GM12878 (cell line): ENCODE measurements around the gene CFAP61. TPM values are rescaled to one million over a fixed set of nuclear protein-coding genes. Genes with fewer than 3 reads are reported as not detected.

Experiments
- ATAC-seq: fragments of 200-7000 bp; cut with Tn5 transposase; 3 replicates; pipeline ENCODE4 v1.9.1; 2020; ENCODE audit warnings: mild to moderate bottlenecking, moderate library complexity
- BruUV-seq: library from RNA; stranded (reverse); fragments of 400-500 nt; replicated peaks from 2 replicates; lab custom pipeline; 2021; lab: Mats Ljungman, UMichigan
- CTCF ChIA-PET: fragments of 300-600 bp; sonication (Branson Sonifier 250); formaldehyde crosslinking; extraction: SDS; loops from one replicate; lab custom pipeline; 2021; ENCODE audit warnings: inconsistent platforms; lab: Yijun Ruan, JAX
- POLR2A ChIA-PET: fragments of 350-600 bp; formaldehyde crosslinking; extraction: SDS; loops from one replicate; lab custom pipeline; 2021; ENCODE audit warnings: inconsistent platforms; lab: Charles Lee
- RAD21 ChIA-PET: fragments of 300-600 bp; sonication (Branson Sonifier 250); formaldehyde crosslinking; loops from one replicate; lab custom pipeline; 2023; ENCODE audit warnings: antibody characterized with exemption; ENCODE audit not compliant: unreplicated experiment; lab: Charles Lee
- SMC1A ChIA-PET: fragments of 300-600 bp; sonication (Branson Sonifier 250); formaldehyde crosslinking; loops from one replicate; lab custom pipeline; 2023; ENCODE audit not compliant: unreplicated experiment, uncharacterized antibody; lab: Charles Lee
- DNase-seq: peaks from one replicate; pipeline ENCODE4 v3.0.0-alpha.2; 2011; ENCODE audit warnings: low read depth, low spot score
- FAIRE-seq: peaks from 3 replicates; lab custom pipeline; 2011; peaks lifted over from hg19 to GRCh38; lab: Jason Lieb, UNC
- H2AFZ ChIP-seq: 2 replicates; pipeline ENCODE4 v1.6.0; 2011; ENCODE audit warnings: low read depth, low read length, control low read depth; ENCODE audit not compliant: control insufficient read depth
- H3K27ac ChIP-seq: 2 replicates; pipeline ENCODE4 v1.5.1; 2011; ENCODE audit warnings: control low read depth; ENCODE audit not compliant: control insufficient read depth, insufficient read depth
- H3K27me3 ChIP-seq, 2 experiments: replicated peaks in 1 of 2; 2 replicates each; pipeline versions ENCODE4 v1.6.0 to v1.6.1; 2011; ENCODE audit warnings: low read length in 1 of 2; ENCODE audit not compliant: control insufficient read depth in 2 of 2, insufficient read depth in 2 of 2
- H3K36me3 ChIP-seq, 2 experiments: 2 replicates each; pipeline ENCODE4 v1.5.1; 2011; ENCODE audit warnings: low read length in 1 of 2; ENCODE audit not compliant: control insufficient read depth in 2 of 2, insufficient read depth in 2 of 2
- H3K4me1 ChIP-seq: 2 replicates; pipeline ENCODE4 v1.6.1; 2011; ENCODE audit warnings: mild to moderate bottlenecking, low read length, moderate library complexity, mixed read lengths; ENCODE audit not compliant: control insufficient read depth, insufficient read depth
- H3K4me2 ChIP-seq: 2 replicates; pipeline ENCODE4 v1.6.0; 2011; ENCODE audit warnings: control low read depth; ENCODE audit not compliant: control insufficient read depth, insufficient read depth
- H3K4me3 ChIP-seq: fragments of 200-600 bp; sonication (generic); 2 replicates; pipeline ENCODE4 v1.5.1; 2016
- H3K79me2 ChIP-seq: 2 replicates; pipeline ENCODE4 v1.6.0; 2011; ENCODE audit warnings: low read length; ENCODE audit not compliant: control insufficient read depth, insufficient read depth
- H3K9ac ChIP-seq: 2 replicates; pipeline ENCODE4 v1.8.0; 2011; ENCODE audit warnings: low read length, control low read depth, mixed read lengths; ENCODE audit not compliant: control insufficient read depth, insufficient read depth
- H3K9me3 ChIP-seq: replicated peaks from 3 replicates; pipeline ENCODE4 v1.5.1; 2011; ENCODE audit warnings: mild to moderate bottlenecking, low read length; ENCODE audit not compliant: control insufficient read depth, insufficient read depth
- H4K20me1 ChIP-seq: 2 replicates; pipeline ENCODE4 v1.6.0; 2011; ENCODE audit not compliant: control insufficient read depth, insufficient read depth
- BCL11A ChIP-seq: IDR thresholded peaks from 2 replicates; pipeline ENCODE4 v1.6.1; 2011; ENCODE audit warnings: low read depth, low read length
- EZH2 ChIP-seq: IDR thresholded peaks from 2 replicates; pipeline ENCODE4 v1.6.1; 2012; ENCODE audit warnings: low read depth, mild to moderate bottlenecking, control low read depth, inconsistent platforms, low read length, borderline replicate concordance; ENCODE audit not compliant: control insufficient read depth
- HCFC1 ChIP-seq: fragments of 150-350 bp; IDR thresholded peaks from 2 replicates; pipeline ENCODE4 v1.6.1; 2014; ENCODE audit warnings: low read length
- SMC3 ChIP-seq: IDR thresholded peaks from 2 replicates; pipeline ENCODE4 v1.6.1; 2011; ENCODE audit warnings: low read length, improper control_type of control experiment, borderline replicate concordance
- SPI1 ChIP-seq: IDR thresholded peaks from 2 replicates; pipeline ENCODE4 v1.6.1; 2011; ENCODE audit warnings: low read depth, mild to moderate bottlenecking, low read length, moderate library complexity, borderline replicate concordance; ENCODE audit not compliant: insufficient read depth
- WGBS: methylation state at CpG from one replicate; pipeline ENCODE4 v1.1.6; 2016; ENCODE audit warnings: low lambda C conversion rate; ENCODE audit not compliant: insufficient replicate concordance, insufficient coverage; ENCODE audit errors: missing lambda C conversion rate; 5-methylcytosine and 5-hydroxymethylcytosine counted together
- in situ Hi-C: fragments of 300-500 bp; cut with MboI; formaldehyde crosslinking; loops from 9 replicates; pipeline ENCODE4 v1.14.3; 2018; ENCODE audit warnings: mixed read lengths
- intact Hi-C: fragments of 100-400 bp; cut with micrococcal nuclease; formaldehyde crosslinking; loops from one replicate; pipeline ENCODE4 v1.14.2; 2022; ENCODE audit not compliant: unreplicated experiment
- polyA plus RNA-seq, 11 experiments: library from polyadenylated mRNA; depleted of rRNA in 4 of 11; unstranded in 6 of 11; stranded (reverse) in 5 of 11; fragments of >200 nt; fragmentation: Nextera tagmentation in 4 of 11; fragmentation: Illumina TruSeq in 1 of 11; extraction: Ambion mirVana in 4 of 11; extraction: Trizol in 1 of 11; gene quantifications; 1 replicate in 1 of 11; 2 replicates in 10 of 11; pipeline versions ENCODE4 v1.2.1 to v1.2.3, GENCODE V29; 2011 to 2016; ENCODE audit warnings: inconsistent platforms in 2 of 11, missing spikeins in 2 of 11, low read depth in 1 of 11
- total RNA-seq, 4 experiments: library from RNA; depleted of rRNA in 3 of 4; stranded (reverse); fragments of >200 nt in 3 of 4; fragmentation: Illumina TruSeq in 1 of 4; extraction: Trizol in 1 of 4; gene quantifications; 2 replicates each; pipeline versions ENCODE4 v1.2.1 to v1.2.3, GENCODE V29; 2013 to 2021

CFAP61 gene
- total and polyA plus RNA-seq, 10 of the 15 experiments (the other 5 are each of a cell fraction or from before 2014, with no cell fraction given), result 0.11 to 0.41 (median 0.24) TPM; not detected in 7

DNA sequence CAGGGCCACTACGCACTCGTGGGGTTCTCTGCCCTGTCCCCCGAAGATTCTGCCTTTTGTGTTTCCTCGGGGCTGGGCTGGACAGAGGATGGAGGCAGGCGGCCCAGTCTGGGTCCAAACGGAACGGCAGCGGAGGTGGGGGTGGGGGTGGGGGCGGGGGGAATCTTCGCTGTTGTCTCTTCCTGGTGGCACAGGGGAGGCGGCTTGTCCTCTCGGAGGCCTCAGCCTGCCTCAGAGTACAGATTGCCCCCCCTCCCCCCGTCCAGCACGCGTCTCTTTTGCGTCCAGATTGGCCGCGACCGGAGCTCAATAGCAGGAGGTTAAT is 314.2 kb downstream of the CFAP61 start:
- POLR2A ChIA-PET, result no interaction called here

DNA sequence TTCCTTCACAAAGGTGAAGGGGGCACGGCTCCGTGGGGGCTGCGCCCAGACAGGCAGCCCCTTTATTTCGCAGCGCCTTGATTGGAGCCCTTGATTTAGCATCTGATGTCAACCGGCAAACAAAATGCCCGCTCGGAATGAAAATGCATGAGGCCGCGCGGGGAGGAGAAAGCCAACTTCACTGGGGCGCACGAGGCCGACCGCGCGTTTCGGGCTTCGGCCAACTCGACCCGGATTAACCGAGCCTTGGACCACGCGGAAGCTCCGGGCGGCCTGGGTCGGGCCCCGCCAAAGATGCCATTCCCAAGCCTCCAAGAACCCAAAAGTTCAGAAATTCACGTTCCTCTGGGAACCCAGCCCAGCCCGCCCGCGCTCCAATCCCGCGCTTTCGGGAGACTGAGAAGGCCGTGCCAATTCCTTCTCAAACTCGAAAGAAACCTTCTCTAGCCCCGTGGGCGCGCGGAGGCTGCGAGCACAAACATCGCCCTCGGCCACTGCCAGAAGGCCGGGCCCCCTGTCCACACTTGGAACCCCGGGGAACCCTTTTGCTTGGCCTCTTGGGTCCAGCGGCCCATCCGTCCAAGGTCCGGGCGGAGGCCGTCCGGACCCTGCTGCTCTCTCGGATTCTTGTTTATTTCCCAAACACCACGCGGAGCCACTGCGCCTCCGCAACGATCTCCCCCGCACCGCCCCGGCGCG is 314.7 kb downstream of the CFAP61 start:
- Histone ChIP-seq H3K36me3 (no peaks in the 10 kb centered on the region), H3K27ac (no peak overlapping the region), H3K27me3 (peaks cover 21 to 38% of the 10 kb centered on the region in 2 experiments), H4K20me1 (no peaks in the 10 kb centered on the region), H3K9me3 (no peaks in the 10 kb centered on the region), H2AFZ (no peak overlapping the region), H3K4me3 (peak overlapping the region; percentile 44; the same call in 1 of the 2 replicates), H3K4me1 (no peaks in the 10 kb centered on the region), H3K4me2 (peak overlapping the region; percentile 13; the same call in 1 of the 2 replicates), H3K9ac (no peak overlapping the region), H3K79me2 (no peaks in the 10 kb centered on the region)
- ChIA-PET RAD21 (interaction anchor here (0.7 kb wide), 1 partner anchor 45 kb away, joined by 3 read pairs; no protein-coding TSS in a partner anchor), POLR2A (no interaction called here), SMC1A (no interaction called here), CTCF (no interaction called here)
- BruUV-seq, result no TSS peak
- no peak for TF ChIP-seq HCFC1
- TF ChIP-seq EZH2, result 0 out of 2 replicates have a peak, but pooled peaks have one; percentile 22
- no peak for FAIRE-seq
- in situ Hi-C loops (no loop called here), intact Hi-C loops (loop anchor here (10.0 kb wide), 2 partner anchors 118 to 282 kb away; no protein-coding TSS in a partner anchor)
- no peak for ATAC-seq
- WGBS, result 11% methylated on average over 43 of the region's 63 CpGs
- DNase-seq, result no peak

More for the DNA sequence above, 314.2 kb downstream of the CFAP61 start:
- no peak overlapping the region for H2AFZ ChIP-seq
- no peak overlapping the region for H3K27ac ChIP-seq
- ATAC-seq, result no peak
- BruUV-seq, result no TSS peak
- in situ Hi-C loops, result no loop called here
- no peak overlapping the region for H3K4me3 ChIP-seq
- no peak for DNase-seq
- no peaks in the 10 kb centered on the region for H4K20me1 ChIP-seq
- TF ChIP-seq SPI1, result no peak
- no peak for TF ChIP-seq BCL11A
- no peak for TF ChIP-seq SMC3
- RAD21 ChIA-PET, result interaction anchor here (0.7 kb wide), 1 partner anchor 44 kb away, joined by 3 read pairs; no protein-coding TSS in a partner anchor
- H3K9me3 ChIP-seq, result no peaks in the 10 kb centered on the region
- SMC1A ChIA-PET, result no interaction called here
- 5% methylated on average over 11 of the region's 19 CpGs for WGBS
- no peak overlapping the region for H3K4me2 ChIP-seq
- intact Hi-C loops, result loop anchor here (10.0 kb wide), 2 partner anchors 118 to 282 kb away; no protein-coding TSS in a partner anchor
- no peaks in the 10 kb centered on the region for H3K36me3 ChIP-seq
- CTCF ChIA-PET, result no interaction called here
- H3K4me1 ChIP-seq, result no peaks in the 10 kb centered on the region
- H3K79me2 ChIP-seq, result no peaks in the 10 kb centered on the region
- H3K27me3 ChIP-seq, result peaks cover 23 to 42% of the 10 kb centered on the region in 2 experiments
- no peak for FAIRE-seq
- no peak overlapping the region for H3K9ac ChIP-seq
